Loucy (cell line): ENCODE data around the gene LBHD2.

Experiments used
- H2AFZ ChIP-seq: fragments of 200-600 bp; sonication (generic); 2 replicates; pipeline ENCODE4 v1.6.0; 2016; ENCODE audit warnings: antibody characterized with exemption, mild to moderate bottlenecking, low read length, moderate library complexity
- H3F3A ChIP-seq: fragments of 200-600 bp; 2 replicates; pipeline ENCODE4 v1.6.0; 2016; ENCODE audit warnings: antibody characterized with exemption, low read depth, mild to moderate bottlenecking
- H3K27me3 ChIP-seq: fragments of 200-600 bp; sonication (generic); 2 replicates; pipeline ENCODE4 v1.6.1; 2014; ENCODE audit warnings: low read length, mild to moderate bottlenecking; ENCODE audit not compliant: insufficient read depth, poor library complexity, severe bottlenecking
- H3K36me3 ChIP-seq: fragments of 200-600 bp; sonication (generic); 2 replicates; pipeline ENCODE4 v1.6.1; 2016; ENCODE audit warnings: low read length; ENCODE audit not compliant: insufficient read depth
- H3K4me1 ChIP-seq: fragments of 200-600 bp; sonication (generic); 2 replicates; pipeline ENCODE4 v1.5.1; 2014; ENCODE audit warnings: low read length, mild to moderate bottlenecking; ENCODE audit not compliant: insufficient read depth, poor library complexity, severe bottlenecking
- H3K4me2 ChIP-seq: fragments of 200-600 bp; sonication (generic); 2 replicates; pipeline ENCODE4 v1.6.0; 2014; ENCODE audit warnings: antibody characterized with exemption, low read length, low read depth, mild to moderate bottlenecking; ENCODE audit not compliant: poor library complexity, severe bottlenecking
- H3K4me3 ChIP-seq: fragments of 200-600 bp; sonication (generic); 2 replicates; pipeline ENCODE4 v1.5.1; 2014; ENCODE audit warnings: low read length, mild to moderate bottlenecking, mixed read lengths; ENCODE audit not compliant: poor library complexity, severe bottlenecking
- H3K79me2 ChIP-seq: fragments of 200-600 bp; sonication (generic); 2 replicates; pipeline ENCODE4 v1.6.1; 2014; ENCODE audit warnings: low read length; ENCODE audit not compliant: insufficient read depth
- H3K9ac ChIP-seq: fragments of 200-600 bp; sonication (generic); 2 replicates; pipeline ENCODE4 v1.6.0; 2014; ENCODE audit warnings: mild to moderate bottlenecking, low read depth, low read length, moderate library complexity; ENCODE audit not compliant: poor library complexity, severe bottlenecking
- H3K9me2 ChIP-seq: fragments of 200-600 bp; sonication (generic); replicated peaks from 2 replicates; pipeline ENCODE4 v1.6.1; 2016; ENCODE audit warnings: low read depth, low read length, mixed read lengths
- H3K9me3 ChIP-seq: fragments of 200-600 bp; sonication (generic); 2 replicates; pipeline ENCODE4 v1.6.1; 2014; ENCODE audit warnings: mild to moderate bottlenecking, antibody characterized with exemption, low read length, low read depth; ENCODE audit not compliant: insufficient read depth
- H4K20me1 ChIP-seq: fragments of 200-600 bp; sonication (generic); 2 replicates; pipeline ENCODE4 v1.6.0; 2014; ENCODE audit warnings: antibody characterized with exemption, low read length, mild to moderate bottlenecking; ENCODE audit not compliant: insufficient read depth, poor library complexity, severe bottlenecking
- EZH2phosphoT487 ChIP-seq: fragments of 200-600 bp; IDR thresholded peaks from 2 replicates; pipeline ENCODE4 v1.6.1; 2018; ENCODE audit warnings: antibody characterized with exemption, mild to moderate bottlenecking, moderate library complexity, borderline replicate concordance
- TF ChIP-seq, protein P1 (sequence below): fragments of 200-600 bp; sonication (generic); conservative IDR thresholded peaks from 2 replicates; pipeline ENCODE4 v1.5.1; 2014; ENCODE audit warnings: mild to moderate bottlenecking, antibody characterized with exemption, low read length

Gene LBHD2

DNA sequence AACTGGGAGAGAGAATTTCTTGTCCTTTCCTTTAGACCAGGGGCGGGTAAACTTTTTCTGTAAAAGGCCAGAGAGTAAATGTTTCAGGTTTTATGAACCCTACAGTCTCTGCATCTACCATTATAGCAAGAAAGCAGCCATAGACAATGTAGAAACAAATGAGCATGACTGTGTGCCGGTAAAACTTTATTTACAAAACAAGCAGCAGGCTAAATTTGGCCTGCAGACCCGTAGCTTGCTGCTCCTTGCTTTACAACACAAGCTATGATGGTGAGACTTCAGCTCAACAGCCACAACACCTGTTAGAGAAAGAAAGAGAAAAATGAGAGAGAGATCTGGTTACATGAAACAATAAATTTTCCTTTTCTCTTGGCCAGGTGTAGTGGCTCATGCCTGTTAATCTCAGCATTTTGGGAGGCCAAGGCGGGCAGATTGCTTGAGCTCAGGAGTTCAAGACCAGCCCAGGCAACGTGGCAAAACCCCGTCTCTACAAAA lies 22.5 kb upstream of the LBHD2 start:
- TF ChIP-seq, protein P1, sequence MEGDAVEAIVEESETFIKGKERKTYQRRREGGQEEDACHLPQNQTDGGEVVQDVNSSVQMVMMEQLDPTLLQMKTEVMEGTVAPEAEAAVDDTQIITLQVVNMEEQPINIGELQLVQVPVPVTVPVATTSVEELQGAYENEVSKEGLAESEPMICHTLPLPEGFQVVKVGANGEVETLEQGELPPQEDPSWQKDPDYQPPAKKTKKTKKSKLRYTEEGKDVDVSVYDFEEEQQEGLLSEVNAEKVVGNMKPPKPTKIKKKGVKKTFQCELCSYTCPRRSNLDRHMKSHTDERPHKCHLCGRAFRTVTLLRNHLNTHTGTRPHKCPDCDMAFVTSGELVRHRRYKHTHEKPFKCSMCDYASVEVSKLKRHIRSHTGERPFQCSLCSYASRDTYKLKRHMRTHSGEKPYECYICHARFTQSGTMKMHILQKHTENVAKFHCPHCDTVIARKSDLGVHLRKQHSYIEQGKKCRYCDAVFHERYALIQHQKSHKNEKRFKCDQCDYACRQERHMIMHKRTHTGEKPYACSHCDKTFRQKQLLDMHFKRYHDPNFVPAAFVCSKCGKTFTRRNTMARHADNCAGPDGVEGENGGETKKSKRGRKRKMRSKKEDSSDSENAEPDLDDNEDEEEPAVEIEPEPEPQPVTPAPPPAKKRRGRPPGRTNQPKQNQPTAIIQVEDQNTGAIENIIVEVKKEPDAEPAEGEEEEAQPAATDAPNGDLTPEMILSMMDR, result no peak
- TF ChIP-seq EZH2phosphoT487, result no peak
- H3K9me2 ChIP-seq, result no peaks in the 10 kb centered on the region

DNA sequence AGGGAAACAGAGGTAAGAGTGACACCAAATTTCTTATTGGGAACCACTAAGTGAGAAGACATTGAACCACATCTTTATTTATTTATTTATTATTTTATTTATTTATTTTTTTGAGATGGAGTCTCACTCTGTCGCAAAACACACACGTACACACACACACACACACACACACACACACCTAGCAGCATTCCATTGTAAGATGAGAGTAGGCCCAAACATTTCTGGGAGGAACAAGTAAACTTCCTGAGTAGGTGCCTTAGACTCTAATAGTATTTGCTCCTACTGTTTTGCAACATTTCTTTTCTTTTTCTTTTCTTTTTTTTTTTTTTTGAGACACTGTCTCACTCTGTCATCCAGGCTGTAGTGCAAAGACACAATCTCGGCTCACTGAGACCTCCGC lies 19.6 kb upstream of the LBHD2 start:
- Histone ChIP-seq H3K4me3 (no peak overlapping the region), H3K79me2 (no peaks in the 10 kb centered on the region), H3K36me3 (no peaks in the 10 kb centered on the region), H3K9me3 (no peaks in the 10 kb centered on the region), H4K20me1 (no peaks in the 10 kb centered on the region), H3K4me2 (no peak overlapping the region), H3K4me1 (no peaks in the 10 kb centered on the region), H3K9me2 (no peaks in the 10 kb centered on the region), H3F3A (no peaks in the 10 kb centered on the region), H3K27me3 (no peaks in the 10 kb centered on the region), H2AFZ (no peak overlapping the region), H3K9ac (no peak overlapping the region)
- no peak for TF ChIP-seq EZH2phosphoT487
- TF ChIP-seq, protein P1, result no peak

More for the DNA sequence above, 22.5 kb upstream of the LBHD2 start:
- Histone ChIP-seq H3K4me3 (no peak overlapping the region), H3K4me2 (no peak overlapping the region), H3K79me2 (no peaks in the 10 kb centered on the region), H3K4me1 (no peaks in the 10 kb centered on the region), H3F3A (no peaks in the 10 kb centered on the region), H4K20me1 (no peaks in the 10 kb centered on the region), H2AFZ (no peak overlapping the region), H3K36me3 (no peaks in the 10 kb centered on the region), H3K9ac (no peak overlapping the region), H3K9me3 (no peaks in the 10 kb centered on the region), H3K27me3 (no peaks in the 10 kb centered on the region)

DNA sequence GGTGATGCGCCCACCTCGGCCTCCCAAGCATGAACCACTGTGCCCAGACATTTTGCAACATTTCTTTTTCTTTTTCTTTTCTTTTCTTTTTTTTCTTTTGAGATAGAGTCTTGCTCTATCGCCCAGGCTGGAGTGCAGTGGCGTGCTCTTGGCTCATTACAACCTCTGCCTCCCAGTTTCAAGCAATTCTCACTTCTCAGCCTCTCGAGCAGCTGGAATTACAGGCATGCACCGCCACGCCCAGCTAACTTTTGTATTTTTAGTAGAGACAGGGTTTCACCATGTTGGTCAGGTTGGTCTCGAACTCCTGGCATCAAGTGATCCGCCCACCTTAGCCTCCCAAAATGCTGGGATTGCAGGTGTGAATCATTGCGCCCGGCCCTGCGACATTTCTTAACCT lies 19.0 kb upstream of the LBHD2 start:
- H3K4me1 ChIP-seq, result no peaks in the 10 kb centered on the region

More for the DNA sequence above, 19.0 kb upstream of the LBHD2 start:
- H3K9me3 ChIP-seq, result no peaks in the 10 kb centered on the region
- H3K27me3 ChIP-seq, result no peaks in the 10 kb centered on the region
- no peak overlapping the region for H2AFZ ChIP-seq
- H3K36me3 ChIP-seq, result no peaks in the 10 kb centered on the region
- H3K4me2 ChIP-seq, result no peak overlapping the region
- no peak overlapping the region for H3K4me3 ChIP-seq
- H3K9me2 ChIP-seq, result no peaks in the 10 kb centered on the region
- TF ChIP-seq EZH2phosphoT487, result no peak
- TF ChIP-seq, protein P1, result no peak
- no peaks in the 10 kb centered on the region for H4K20me1 ChIP-seq
- H3K79me2 ChIP-seq, result no peaks in the 10 kb centered on the region
- no peaks in the 10 kb centered on the region for H3F3A ChIP-seq
- no peak overlapping the region for H3K9ac ChIP-seq
